ENCODE data around the gene IL1F10.

The IL1F10 gene

DNA sequence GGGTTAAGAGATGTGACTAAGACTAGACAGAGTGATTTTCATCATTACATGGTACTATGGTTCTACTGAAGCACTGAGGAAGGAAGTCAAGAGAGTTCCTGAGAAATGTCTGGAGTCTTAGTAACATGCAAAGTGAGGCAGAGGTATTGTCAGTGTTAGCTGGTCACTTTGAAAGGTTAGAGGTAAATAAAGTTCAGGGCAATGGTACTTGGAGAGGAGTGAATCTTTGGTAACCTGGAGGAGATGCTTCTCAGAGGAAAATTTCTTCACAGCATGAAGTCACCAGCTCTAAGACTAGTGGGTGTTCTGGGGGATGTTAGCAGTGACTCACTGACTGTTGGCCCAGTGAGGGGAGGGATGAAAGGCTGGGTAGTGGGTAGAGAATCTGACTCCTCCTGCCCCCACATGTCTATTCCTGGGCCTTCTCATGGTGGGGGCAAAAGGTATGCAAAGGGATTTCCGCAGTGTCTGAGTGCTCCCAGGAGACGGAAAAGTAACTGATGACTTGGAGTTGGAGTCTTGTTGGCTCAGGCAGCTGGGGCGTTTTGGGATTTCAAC lies 36.4 kb downstream of the IL1F10 start:
- no peak overlapping the region for H3K27ac ChIP-seq (ENCODE audit: low read depth, low read length)
- H3K9me3 ChIP-seq (ENCODE audit: control insufficient read depth in 5 of 5, low read length in 5 of 5) = peaks cover 0 to 9% (median 4%) of the 10 kb centered on the region in 5 donors
- no peaks in the 10 kb centered on the region for H3K27me3 ChIP-seq (ENCODE audit: control insufficient read depth in 5 of 5, insufficient read depth in 4 of 5, low read length in 5 of 5)
- H3K9ac ChIP-seq (ENCODE audit: low read length in 5 of 5) = no peak overlapping the region
- no peaks in the 10 kb centered on the region for H3K36me3 ChIP-seq (ENCODE audit: control insufficient read depth in 5 of 5, insufficient read depth in 5 of 5, low read length in 5 of 5)
- no peak overlapping the region for H3K4me3 ChIP-seq (ENCODE audit: low read depth in 1 of 5, low read length in 5 of 5)
- no peaks in the 10 kb centered on the region for H3K4me1 ChIP-seq (ENCODE audit: control insufficient read depth in 5 of 5, insufficient read depth in 5 of 5, low read length in 5 of 5)

DNA sequence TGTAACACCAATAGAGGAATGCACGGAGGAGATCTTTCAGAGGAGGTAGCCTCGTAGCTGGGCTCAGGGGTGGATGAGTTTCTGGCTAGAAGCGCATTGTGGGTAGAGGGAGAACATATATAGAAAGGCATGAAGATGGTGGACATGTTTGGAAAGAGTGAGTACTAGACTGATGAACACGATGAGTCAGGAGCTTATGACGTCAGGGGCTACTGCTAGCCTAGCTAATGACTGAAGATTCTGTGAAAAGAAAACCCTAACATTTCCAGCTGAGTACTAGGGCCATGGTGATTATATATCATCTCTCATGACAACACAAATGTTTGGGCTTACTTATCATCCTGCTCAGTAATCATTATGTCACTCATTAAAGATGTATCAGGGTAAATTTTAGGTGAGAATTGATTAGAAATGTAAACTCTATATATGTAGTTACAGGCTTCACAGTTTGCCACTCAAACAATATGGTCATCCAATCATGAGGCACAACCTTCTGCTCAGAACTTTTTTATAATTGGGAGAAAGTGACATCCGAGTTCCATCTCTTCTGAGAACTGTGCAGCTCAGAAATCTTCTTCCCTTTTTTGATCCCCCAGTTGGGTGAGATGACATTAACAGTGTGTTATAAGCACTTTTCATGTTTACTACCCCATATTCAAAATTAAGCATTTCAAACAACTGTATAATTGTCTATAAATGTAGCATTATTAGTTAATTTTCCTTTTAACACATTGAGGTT lies 37.4 kb downstream of the IL1F10 start:
- Histone ChIP-seq H3K27me3 (ENCODE audit: control insufficient read depth in 5 of 5, insufficient read depth in 4 of 5, low read length in 5 of 5) (no peaks in the 10 kb centered on the region), H3K4me3 (ENCODE audit: low read depth in 1 of 5, low read length in 5 of 5) (no peak overlapping the region), H3K36me3 (ENCODE audit: control insufficient read depth in 5 of 5, insufficient read depth in 5 of 5, low read length in 5 of 5) (no peaks in the 10 kb centered on the region), H3K9ac (ENCODE audit: low read length in 5 of 5) (no peak overlapping the region), H3K9me3 (ENCODE audit: control insufficient read depth in 5 of 5, low read length in 5 of 5) (peaks cover 0 to 9% (median 4%) of the 10 kb centered on the region in 5 donors), H3K4me1 (ENCODE audit: control insufficient read depth in 5 of 5, insufficient read depth in 5 of 5, low read length in 5 of 5) (no peaks in the 10 kb centered on the region), H3K27ac (ENCODE audit: low read depth, low read length) (no peak overlapping the region)

DNA sequence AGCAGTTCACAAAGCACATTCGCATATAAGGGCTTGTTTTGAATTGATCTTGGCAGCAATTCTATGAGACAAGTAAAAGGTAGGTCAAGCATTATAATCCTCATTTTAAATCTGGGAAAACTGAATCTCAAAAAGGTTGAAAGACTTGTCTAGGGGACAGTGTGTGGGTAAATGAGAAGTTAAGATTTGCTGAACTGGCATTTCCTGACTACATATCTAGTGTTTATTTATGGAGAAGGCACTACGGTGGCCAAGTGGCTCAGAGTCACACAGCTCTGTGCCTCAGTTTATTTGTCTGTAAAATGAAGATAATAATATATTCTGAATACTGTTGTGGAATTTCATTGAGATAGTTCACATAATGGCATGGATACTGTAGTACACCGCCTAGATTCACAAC lies 43.4 kb downstream of the IL1F10 start:
- Histone ChIP-seq H3K27me3 (ENCODE audit: control insufficient read depth in 5 of 5, insufficient read depth in 4 of 5, low read length in 5 of 5) (peaks cover 0 to 4% (median 0%) of the 10 kb centered on the region in 5 donors), H3K36me3 (ENCODE audit: control insufficient read depth in 5 of 5, insufficient read depth in 5 of 5, low read length in 5 of 5) (no peaks in the 10 kb centered on the region), H3K4me1 (ENCODE audit: control insufficient read depth in 5 of 5, insufficient read depth in 5 of 5, low read length in 5 of 5) (no peaks in the 10 kb centered on the region), H3K27ac (ENCODE audit: low read depth, low read length) (no peak overlapping the region), H3K9ac (ENCODE audit: low read length in 5 of 5) (no peak overlapping the region), H3K4me3 (ENCODE audit: low read depth in 1 of 5, low read length in 5 of 5) (no peak overlapping the region), H3K9me3 (ENCODE audit: control insufficient read depth in 5 of 5, low read length in 5 of 5) (no peaks in the 10 kb centered on the region)

DNA sequence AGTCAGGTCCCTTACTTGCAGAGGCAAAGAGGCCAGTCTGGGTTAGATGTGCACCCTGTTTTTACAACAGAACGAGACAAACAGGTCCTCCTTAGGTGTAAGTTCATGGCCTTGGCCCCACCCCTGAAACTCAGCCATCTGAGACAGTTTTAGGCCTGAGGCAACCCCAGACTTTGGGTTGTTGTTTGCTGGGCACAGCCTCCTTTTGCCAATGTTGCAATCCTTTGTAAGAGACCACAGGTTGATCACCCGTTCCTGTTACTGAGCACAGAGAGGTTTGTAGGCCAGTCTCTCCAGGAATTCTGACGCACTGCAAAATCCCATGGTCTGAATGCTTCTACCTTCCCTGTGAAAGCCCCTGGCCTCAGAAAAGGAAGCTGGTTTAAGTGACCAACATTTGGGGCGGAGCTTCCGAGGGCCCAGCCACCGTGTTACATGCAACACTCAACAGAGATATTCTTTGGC lies 44.1 kb downstream of the IL1F10 start:
- no peak overlapping the region for H3K9ac ChIP-seq (ENCODE audit: low read length in 5 of 5)
- peaks cover 0 to 4% (median 0%) of the 10 kb centered on the region in 5 donors for H3K27me3 ChIP-seq (ENCODE audit: control insufficient read depth in 5 of 5, insufficient read depth in 4 of 5, low read length in 5 of 5)
- H3K36me3 ChIP-seq (ENCODE audit: control insufficient read depth in 5 of 5, insufficient read depth in 5 of 5, low read length in 5 of 5) = no peaks in the 10 kb centered on the region
- no peak overlapping the region for H3K27ac ChIP-seq (ENCODE audit: low read depth, low read length)
- H3K4me3 ChIP-seq (ENCODE audit: low read depth in 1 of 5, low read length in 5 of 5) = no peak overlapping the region
- no peaks in the 10 kb centered on the region for H3K9me3 ChIP-seq (ENCODE audit: control insufficient read depth in 5 of 5, low read length in 5 of 5)
- peaks cover 0 to 5% (median 0%) of the 10 kb centered on the region in 5 donors for H3K4me1 ChIP-seq (ENCODE audit: control insufficient read depth in 5 of 5, insufficient read depth in 5 of 5, low read length in 5 of 5)

DNA sequence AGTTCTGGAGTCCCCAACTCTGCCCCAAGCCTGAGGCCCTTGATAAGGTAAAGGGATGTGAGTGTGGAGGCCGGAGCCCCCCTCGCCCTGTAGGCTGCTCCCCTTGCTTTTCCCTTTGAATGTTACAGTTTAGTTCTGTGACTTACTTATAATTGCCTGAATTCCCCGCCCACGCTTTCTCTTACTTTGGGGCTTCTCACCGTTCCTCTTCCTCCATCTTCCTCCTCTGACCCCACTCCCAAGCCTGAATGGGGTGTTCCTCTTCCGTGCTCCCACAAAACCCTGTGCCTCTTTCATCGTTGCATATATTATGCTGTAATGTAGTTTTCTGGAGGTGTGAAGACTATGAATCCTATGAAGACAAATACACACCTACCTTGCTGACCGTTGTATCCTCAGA lies 44.7 kb downstream of the IL1F10 start:
- H3K27ac ChIP-seq (ENCODE audit: low read depth, low read length) = no peak overlapping the region
- H3K9me3 ChIP-seq (ENCODE audit: control insufficient read depth in 5 of 5, low read length in 5 of 5) = no peaks in the 10 kb centered on the region
- H3K4me3 ChIP-seq (ENCODE audit: low read depth in 1 of 5, low read length in 5 of 5) = no peak overlapping the region
- H3K9ac ChIP-seq (ENCODE audit: low read length in 5 of 5) = no peak overlapping the region
- peaks cover 0 to 5% (median 0%) of the 10 kb centered on the region in 5 donors for H3K4me1 ChIP-seq (ENCODE audit: control insufficient read depth in 5 of 5, insufficient read depth in 5 of 5, low read length in 5 of 5)
- H3K27me3 ChIP-seq (ENCODE audit: control insufficient read depth in 5 of 5, insufficient read depth in 4 of 5, low read length in 5 of 5) = peaks cover 0 to 4% (median 0%) of the 10 kb centered on the region in 5 donors
- no peaks in the 10 kb centered on the region for H3K36me3 ChIP-seq (ENCODE audit: control insufficient read depth in 5 of 5, insufficient read depth in 5 of 5, low read length in 5 of 5)

DNA sequence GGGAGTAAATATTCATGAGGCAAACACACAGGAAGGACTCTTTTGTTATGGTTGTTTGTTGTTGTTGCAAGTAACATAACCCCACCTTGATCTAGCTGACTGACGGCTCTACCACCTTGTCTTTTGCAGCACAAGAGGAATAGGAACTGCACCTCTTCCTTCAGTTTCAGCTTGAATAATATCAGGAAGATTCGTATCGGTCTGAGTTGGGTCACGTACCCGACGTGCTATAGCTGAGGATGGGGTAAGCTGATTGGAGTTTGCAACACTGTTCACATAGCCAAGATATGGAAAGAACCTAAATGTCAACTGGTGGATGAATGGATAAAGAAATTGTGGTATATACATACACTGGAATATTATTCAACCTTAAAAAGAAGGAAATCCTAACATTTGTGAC lies 45.1 kb downstream of the IL1F10 start:
- H3K9me3 ChIP-seq (ENCODE audit: control insufficient read depth in 5 of 5, low read length in 5 of 5) = no peaks in the 10 kb centered on the region
- no peak overlapping the region for H3K9ac ChIP-seq (ENCODE audit: low read length in 5 of 5)
- no peak overlapping the region for H3K4me3 ChIP-seq (ENCODE audit: low read depth in 1 of 5, low read length in 5 of 5)
- H3K36me3 ChIP-seq (ENCODE audit: control insufficient read depth in 5 of 5, insufficient read depth in 5 of 5, low read length in 5 of 5) = no peaks in the 10 kb centered on the region
- H3K4me1 ChIP-seq (ENCODE audit: control insufficient read depth in 5 of 5, insufficient read depth in 5 of 5, low read length in 5 of 5) = peaks cover 0 to 5% (median 0%) of the 10 kb centered on the region in 5 donors
- H3K27me3 ChIP-seq (ENCODE audit: control insufficient read depth in 5 of 5, insufficient read depth in 4 of 5, low read length in 5 of 5) = peaks cover 0 to 4% (median 0%) of the 10 kb centered on the region in 5 donors
- no peak overlapping the region for H3K27ac ChIP-seq (ENCODE audit: low read depth, low read length)

DNA sequence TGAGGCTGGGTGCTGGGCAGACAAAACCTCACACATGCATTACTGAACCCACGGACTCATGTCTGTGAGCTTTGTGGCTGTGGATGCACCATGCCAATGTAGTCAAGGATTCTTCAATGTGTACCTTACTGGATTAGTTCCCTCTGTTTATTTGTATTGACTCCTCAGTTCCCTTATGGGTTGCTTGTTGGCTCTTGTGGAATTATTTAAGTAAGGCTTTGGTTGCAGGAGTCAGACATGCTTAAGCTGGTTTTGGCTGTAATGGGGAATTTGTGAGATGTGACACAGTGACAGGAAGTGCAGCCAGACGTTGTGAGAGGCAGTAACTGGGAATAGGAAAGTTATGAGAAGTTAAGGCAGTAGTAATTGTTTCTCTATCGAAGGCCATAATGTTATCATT lies 46.0 kb downstream of the IL1F10 start:
- Histone ChIP-seq H3K27me3 (ENCODE audit: control insufficient read depth in 5 of 5, insufficient read depth in 4 of 5, low read length in 5 of 5) (peaks cover 0 to 4% (median 0%) of the 10 kb centered on the region in 5 donors), H3K4me1 (ENCODE audit: control insufficient read depth in 5 of 5, insufficient read depth in 5 of 5, low read length in 5 of 5) (peaks cover 0 to 5% (median 0%) of the 10 kb centered on the region in 5 donors), H3K36me3 (ENCODE audit: control insufficient read depth in 5 of 5, insufficient read depth in 5 of 5, low read length in 5 of 5) (no peaks in the 10 kb centered on the region), H3K9me3 (ENCODE audit: control insufficient read depth in 5 of 5, low read length in 5 of 5) (no peaks in the 10 kb centered on the region), H3K27ac (ENCODE audit: low read depth, low read length) (no peak overlapping the region), H3K4me3 (ENCODE audit: low read depth in 1 of 5, low read length in 5 of 5) (no peak overlapping the region), H3K9ac (ENCODE audit: low read length in 5 of 5) (no peak overlapping the region)

DNA sequence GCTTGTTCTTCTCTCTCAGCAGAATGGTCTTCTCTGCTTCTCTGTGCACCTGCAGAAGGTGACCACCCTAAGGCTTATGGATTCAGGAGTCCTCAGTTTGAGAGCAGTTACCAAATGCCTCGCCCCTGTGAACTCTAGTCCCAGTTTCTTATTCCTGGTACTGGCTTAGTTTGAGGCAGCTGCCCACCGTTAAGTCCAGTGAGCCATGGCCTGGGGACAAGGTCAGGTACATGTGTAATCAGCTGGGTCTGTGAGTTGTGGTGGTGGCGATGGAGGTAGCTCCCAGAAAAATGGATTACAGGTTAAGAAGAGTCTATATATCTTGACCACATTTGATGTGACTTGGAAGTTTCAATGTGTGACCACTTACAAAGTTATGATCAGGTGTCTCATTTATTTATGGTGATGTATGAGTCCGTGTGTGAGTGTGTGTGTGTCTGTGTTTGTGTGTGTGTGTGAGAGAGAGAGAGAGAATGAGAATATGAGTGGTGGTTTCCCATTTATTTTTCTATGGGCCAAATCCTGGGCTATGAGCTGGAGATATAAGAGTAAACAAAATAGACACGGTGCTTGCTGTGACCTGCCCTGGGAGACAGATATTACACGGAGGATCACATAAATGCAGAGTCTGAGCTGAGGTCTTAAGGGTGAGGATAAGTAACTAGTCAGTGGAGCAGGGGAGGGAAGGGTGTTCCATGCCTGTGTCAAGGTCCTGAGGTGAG lies 46.6 kb downstream of the IL1F10 start:
- Histone ChIP-seq H3K36me3 (ENCODE audit: control insufficient read depth in 5 of 5, insufficient read depth in 5 of 5, low read length in 5 of 5) (no peaks in the 10 kb centered on the region), H3K27ac (ENCODE audit: low read depth, low read length) (no peak overlapping the region), H3K4me1 (ENCODE audit: control insufficient read depth in 5 of 5, insufficient read depth in 5 of 5, low read length in 5 of 5) (peaks cover 0 to 5% (median 0%) of the 10 kb centered on the region in 5 donors), H3K4me3 (ENCODE audit: low read depth in 1 of 5, low read length in 5 of 5) (no peak overlapping the region), H3K9me3 (ENCODE audit: control insufficient read depth in 5 of 5, low read length in 5 of 5) (no peaks in the 10 kb centered on the region), H3K27me3 (ENCODE audit: control insufficient read depth in 5 of 5, insufficient read depth in 4 of 5, low read length in 5 of 5) (peaks cover 0 to 4% (median 0%) of the 10 kb centered on the region in 5 donors), H3K9ac (ENCODE audit: low read length in 5 of 5) (no peak overlapping the region)

DNA sequence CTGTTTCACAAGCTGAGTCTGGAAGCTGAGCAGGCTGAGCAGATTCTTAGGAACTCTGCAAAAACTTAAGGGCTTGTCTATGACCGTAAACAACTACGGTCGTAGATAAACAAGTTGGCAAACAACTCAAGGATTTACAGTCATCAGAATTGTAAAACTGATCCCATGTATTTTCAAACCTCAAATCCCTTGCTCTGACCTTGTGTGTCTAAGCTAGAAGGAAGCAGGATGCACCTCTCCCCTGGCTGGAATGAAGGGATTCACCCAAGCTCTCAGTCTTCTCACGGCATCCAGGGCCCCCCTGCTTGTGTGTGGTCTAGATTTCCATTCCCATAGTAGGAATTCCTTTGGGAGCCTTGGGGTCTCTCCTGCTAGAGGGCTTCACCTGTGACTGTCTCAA lies 47.2 kb downstream of the IL1F10 start:
- Histone ChIP-seq H3K4me3 (ENCODE audit: low read depth in 1 of 5, low read length in 5 of 5) (no peak overlapping the region), H3K4me1 (ENCODE audit: control insufficient read depth in 5 of 5, insufficient read depth in 5 of 5, low read length in 5 of 5) (peaks cover 0 to 5% (median 0%) of the 10 kb centered on the region in 5 donors), H3K27me3 (ENCODE audit: control insufficient read depth in 5 of 5, insufficient read depth in 4 of 5, low read length in 5 of 5) (peaks cover 0 to 4% (median 0%) of the 10 kb centered on the region in 5 donors), H3K9ac (ENCODE audit: low read length in 5 of 5) (no peak overlapping the region), H3K36me3 (ENCODE audit: control insufficient read depth in 5 of 5, insufficient read depth in 5 of 5, low read length in 5 of 5) (no peaks in the 10 kb centered on the region), H3K27ac (ENCODE audit: low read depth, low read length) (no peak overlapping the region), H3K9me3 (ENCODE audit: control insufficient read depth in 5 of 5, low read length in 5 of 5) (no peaks in the 10 kb centered on the region)
